GM12878 (cell line): Measurements from ENCODE around the gene ACACA. TPM values are rescaled to one million over a fixed set of nuclear protein-coding genes. Genes with fewer than 3 reads are reported as not detected.

Experiments used
- ATAC-seq: fragments of 200-7000 bp; cut with Tn5 transposase; 3 replicates; pipeline ENCODE4 v1.9.1; 2020; ENCODE audit warnings: mild to moderate bottlenecking, moderate library complexity
- BruUV-seq: library from RNA; stranded (reverse); fragments of 400-500 nt; replicated peaks from 2 replicates; lab custom pipeline; 2021; lab: Mats Ljungman, UMichigan
- CTCF ChIA-PET: fragments of 300-600 bp; sonication (Branson Sonifier 250); formaldehyde crosslinking; extraction: SDS; loops from one replicate; lab custom pipeline; 2021; ENCODE audit warnings: inconsistent platforms; lab: Yijun Ruan, JAX
- POLR2A ChIA-PET: fragments of 350-600 bp; formaldehyde crosslinking; extraction: SDS; loops from one replicate; lab custom pipeline; 2021; ENCODE audit warnings: inconsistent platforms; lab: Charles Lee
- RAD21 ChIA-PET: fragments of 300-600 bp; sonication (Branson Sonifier 250); formaldehyde crosslinking; loops from one replicate; lab custom pipeline; 2023; ENCODE audit warnings: antibody characterized with exemption; ENCODE audit not compliant: unreplicated experiment; lab: Charles Lee
- SMC1A ChIA-PET: fragments of 300-600 bp; sonication (Branson Sonifier 250); formaldehyde crosslinking; loops from one replicate; lab custom pipeline; 2023; ENCODE audit not compliant: unreplicated experiment, uncharacterized antibody; lab: Charles Lee
- DNase-seq: peaks from one replicate; pipeline ENCODE4 v3.0.0-alpha.2; 2011; ENCODE audit warnings: low read depth, low spot score
- FAIRE-seq: peaks from 3 replicates; lab custom pipeline; 2011; peaks lifted over from hg19 to GRCh38; lab: Jason Lieb, UNC
- H2AFZ ChIP-seq: 2 replicates; pipeline ENCODE4 v1.6.0; 2011; ENCODE audit warnings: low read depth, low read length, control low read depth; ENCODE audit not compliant: control insufficient read depth
- H3K27ac ChIP-seq: 2 replicates; pipeline ENCODE4 v1.5.1; 2011; ENCODE audit warnings: control low read depth; ENCODE audit not compliant: control insufficient read depth, insufficient read depth
- H3K27me3 ChIP-seq, 2 experiments: replicated peaks in 1 of 2; 2 replicates each; pipeline versions ENCODE4 v1.6.0 to v1.6.1; 2011; ENCODE audit warnings: low read length in 1 of 2; ENCODE audit not compliant: control insufficient read depth in 2 of 2, insufficient read depth in 2 of 2
- H3K36me3 ChIP-seq, 2 experiments: 2 replicates each; pipeline ENCODE4 v1.5.1; 2011; ENCODE audit warnings: low read length in 1 of 2; ENCODE audit not compliant: control insufficient read depth in 2 of 2, insufficient read depth in 2 of 2
- H3K4me1 ChIP-seq: 2 replicates; pipeline ENCODE4 v1.6.1; 2011; ENCODE audit warnings: mild to moderate bottlenecking, low read length, moderate library complexity, mixed read lengths; ENCODE audit not compliant: control insufficient read depth, insufficient read depth
- H3K4me2 ChIP-seq: 2 replicates; pipeline ENCODE4 v1.6.0; 2011; ENCODE audit warnings: control low read depth; ENCODE audit not compliant: control insufficient read depth, insufficient read depth
- H3K4me3 ChIP-seq: fragments of 200-600 bp; sonication (generic); 2 replicates; pipeline ENCODE4 v1.5.1; 2016
- H3K79me2 ChIP-seq: 2 replicates; pipeline ENCODE4 v1.6.0; 2011; ENCODE audit warnings: low read length; ENCODE audit not compliant: control insufficient read depth, insufficient read depth
- H3K9ac ChIP-seq: 2 replicates; pipeline ENCODE4 v1.8.0; 2011; ENCODE audit warnings: low read length, control low read depth, mixed read lengths; ENCODE audit not compliant: control insufficient read depth, insufficient read depth
- H3K9me3 ChIP-seq: replicated peaks from 3 replicates; pipeline ENCODE4 v1.5.1; 2011; ENCODE audit warnings: mild to moderate bottlenecking, low read length; ENCODE audit not compliant: control insufficient read depth, insufficient read depth
- H4K20me1 ChIP-seq: 2 replicates; pipeline ENCODE4 v1.6.0; 2011; ENCODE audit not compliant: control insufficient read depth, insufficient read depth
- CHD1 ChIP-seq: IDR thresholded peaks from 2 replicates; pipeline ENCODE4 v1.6.1; 2012; ENCODE audit warnings: low read depth, low read length, improper control_type of control experiment
- EP300 ChIP-seq, 2 experiments: fragments of 150-350 bp in 1 of 2; IDR thresholded peaks; 2 replicates each; pipeline ENCODE4 v1.6.1; 2011 to 2012; ENCODE audit warnings: low read depth in 2 of 2, low read length in 2 of 2, borderline replicate concordance in 1 of 2, improper control_type of control experiment in 1 of 2, inconsistent platforms in 1 of 2; ENCODE audit not compliant: control insufficient read depth in 1 of 2
- ESRRA ChIP-seq: IDR thresholded peaks from 2 replicates; pipeline ENCODE4 v1.6.1; 2012; ENCODE audit warnings: mild to moderate bottlenecking, low read length, improper control_type of control experiment
- FOS ChIP-seq: IDR thresholded peaks from 3 replicates; pipeline ENCODE4 v1.6.1; 2011; ENCODE audit warnings: borderline replicate concordance; ENCODE audit not compliant: insufficient read length; ENCODE audit errors: extremely low read depth
- FOXM1 ChIP-seq: IDR thresholded peaks from 2 replicates; pipeline ENCODE4 v1.6.1; 2012; ENCODE audit warnings: low read depth, mild to moderate bottlenecking, inconsistent platforms, low read length, moderate library complexity
- LARP7 ChIP-seq: fragments of 450-650 bp; IDR thresholded peaks from 2 replicates; pipeline ENCODE4 v1.6.1; 2017; ENCODE audit warnings: mild to moderate bottlenecking
- MTA3 ChIP-seq: IDR thresholded peaks from 2 replicates; pipeline ENCODE4 v1.6.1; 2012; ENCODE audit warnings: low read length, inconsistent platforms, borderline replicate concordance
- NFXL1 ChIP-seq: fragments of 450-650 bp; IDR thresholded peaks from 2 replicates; pipeline ENCODE4 v1.6.1; 2017; ENCODE audit warnings: antibody characterized with exemption, mild to moderate bottlenecking, borderline replicate concordance
- PML ChIP-seq: IDR thresholded peaks from 2 replicates; pipeline ENCODE4 v1.6.1; 2012; ENCODE audit warnings: low read length, inconsistent platforms
- POLR2A ChIP-seq: IDR thresholded peaks from 2 replicates; pipeline ENCODE4 v1.6.1; 2011; ENCODE audit warnings: low read depth, mild to moderate bottlenecking, low read length
- POLR2AphosphoS5 ChIP-seq: IDR thresholded peaks from 2 replicates; pipeline ENCODE4 v1.6.1; 2011; ENCODE audit warnings: mild to moderate bottlenecking, low read length, inconsistent platforms
- PRDM15 ChIP-seq: fragments of 450-650 bp; formaldehyde crosslinking; IDR thresholded peaks from 2 replicates; pipeline ENCODE4 v1.4.0; 2020; ENCODE audit warnings: mild to moderate bottlenecking, moderate library complexity
- SIX5 ChIP-seq: IDR thresholded peaks from 2 replicates; pipeline ENCODE4 v1.6.1; 2011; ENCODE audit warnings: mild to moderate bottlenecking, low read depth, low read length, moderate library complexity; ENCODE audit not compliant: severe bottlenecking
- SMAD5 ChIP-seq: IDR thresholded peaks from 2 replicates; pipeline ENCODE4 v1.6.1; 2016; ENCODE audit warnings: antibody characterized with exemption, low read depth
- SMC3 ChIP-seq: IDR thresholded peaks from 2 replicates; pipeline ENCODE4 v1.6.1; 2011; ENCODE audit warnings: low read length, improper control_type of control experiment, borderline replicate concordance
- TAF1 ChIP-seq: IDR thresholded peaks from 2 replicates; pipeline ENCODE4 v1.6.1; 2011; ENCODE audit warnings: mild to moderate bottlenecking, low read depth, low read length, borderline replicate concordance
- WRNIP1 ChIP-seq: IDR thresholded peaks from 2 replicates; pipeline ENCODE4 v1.6.1; 2011; ENCODE audit warnings: low read depth, low read length, improper control_type of control experiment, borderline replicate concordance
- ZBED1 ChIP-seq: IDR thresholded peaks from 2 replicates; pipeline ENCODE4 v1.6.1; 2016; ENCODE audit warnings: borderline replicate concordance
- ZNF24 ChIP-seq: fragments of 450-650 bp; IDR thresholded peaks from 2 replicates; pipeline ENCODE4 v1.6.1; 2017; ENCODE audit warnings: antibody characterized with exemption, mild to moderate bottlenecking
- ZZZ3 ChIP-seq: IDR thresholded peaks from 2 replicates; pipeline ENCODE4 v1.6.1; 2011; ENCODE audit warnings: low read depth; ENCODE audit not compliant: control insufficient read depth, insufficient read length
- WGBS: methylation state at CpG from one replicate; pipeline ENCODE4 v1.1.6; 2016; ENCODE audit warnings: low lambda C conversion rate; ENCODE audit not compliant: insufficient replicate concordance, insufficient coverage; ENCODE audit errors: missing lambda C conversion rate; 5-methylcytosine and 5-hydroxymethylcytosine counted together
- in situ Hi-C: fragments of 300-500 bp; cut with MboI; formaldehyde crosslinking; loops from 9 replicates; pipeline ENCODE4 v1.14.3; 2018; ENCODE audit warnings: mixed read lengths
- intact Hi-C: fragments of 100-400 bp; cut with micrococcal nuclease; formaldehyde crosslinking; loops from one replicate; pipeline ENCODE4 v1.14.2; 2022; ENCODE audit not compliant: unreplicated experiment
- polyA plus RNA-seq, 11 experiments: library from polyadenylated mRNA; depleted of rRNA in 4 of 11; unstranded in 6 of 11; stranded (reverse) in 5 of 11; fragments of >200 nt; fragmentation: Nextera tagmentation in 4 of 11; fragmentation: Illumina TruSeq in 1 of 11; extraction: Ambion mirVana in 4 of 11; extraction: Trizol in 1 of 11; gene quantifications; 1 replicate in 1 of 11; 2 replicates in 10 of 11; pipeline versions ENCODE4 v1.2.1 to v1.2.3, GENCODE V29; 2011 to 2016; ENCODE audit warnings: inconsistent platforms in 2 of 11, missing spikeins in 2 of 11, low read depth in 1 of 11
- total RNA-seq, 4 experiments: library from RNA; depleted of rRNA in 3 of 4; stranded (reverse); fragments of >200 nt in 3 of 4; fragmentation: Illumina TruSeq in 1 of 4; extraction: Trizol in 1 of 4; gene quantifications; 2 replicates each; pipeline versions ENCODE4 v1.2.1 to v1.2.3, GENCODE V29; 2013 to 2021

ACACA gene
- total and polyA plus RNA-seq, 10 of the 15 experiments (the other 5 are each of a cell fraction or from before 2014, with no cell fraction given), result 12.9 to 74.2 (median 32.0) TPM

GRCh38 chr17:37158290-37158689, 248.3 kb downstream of the ACACA start:
- intact Hi-C loops (no loop called here), in situ Hi-C loops (no loop called here)
- Histone ChIP-seq H3K4me1 (no peaks in the 10 kb centered on the region), H3K9ac (no peak overlapping the region), H3K4me2 (no peak overlapping the region), H3K27me3 (no peaks in the 10 kb centered on the region), H3K36me3 (peaks cover 0 to 3% of the 10 kb centered on the region in 2 experiments; a peak in 3 of 4 replicates), H3K4me3 (no peak overlapping the region), H4K20me1 (no peaks in the 10 kb centered on the region), H3K27ac (no peak overlapping the region), H3K9me3 (no peaks in the 10 kb centered on the region), H3K79me2 (no peaks in the 10 kb centered on the region), H2AFZ (no peak overlapping the region)
- SMC1A ChIA-PET, result no interaction called here
- no peak for FAIRE-seq
- BruUV-seq, result no TSS peak
- CTCF ChIA-PET, result interaction anchor here (1.7 kb wide), 1 partner anchor 82 kb away, joined by 5 read pairs; no protein-coding TSS in a partner anchor
- TF ChIP-seq PRDM15 (CRISPR knock-in tag) (no peak), PML (no peak), CHD1 (no peak), EP300 (IDR thresholded peaks at IDR 0.05; ENCODE audit: borderline replicate concordance in 1 of 2, control insufficient read depth in 1 of 2, low read depth in 2 of 2, low read length in 2 of 2) (no peak), ZNF24 (no peak), LARP7 (no peak), ZBED1 (no peak), TAF1 (no peak), SIX5 (no peak), NFXL1 (no peak), POLR2AphosphoS5 (no peak), SMAD5 (no peak), POLR2A (no peak), FOXM1 (no peak), MTA3 (no peak), ZZZ3 (no peak), WRNIP1 (no peak), SMC3 (no peak), FOS (no peak), ESRRA (no peak)
- RAD21 ChIA-PET, result no interaction called here
- POLR2A ChIA-PET, result no interaction called here
- WGBS, result 98% methylated on average over 5 of the region's 5 CpGs
- ATAC-seq, result no peak
- no peak for DNase-seq
